ENCODE results near the gene SH2D3A. TPM values are rescaled to one million over a fixed set of nuclear protein-coding genes. Genes with fewer than 3 reads are reported as not detected.
A peak's percentile ranks its signal among the peaks of the same experiment; 100 is the strongest.
"Not testable (repeated sequence)": the region's sequence is repeated elsewhere in the genome, so short reads cannot be mapped to it uniquely, and the experiment has no call there.

Gene SH2D3A
- total RNA-seq, 1 experiment from 2014 or later = 0.95 TPM

DNA sequence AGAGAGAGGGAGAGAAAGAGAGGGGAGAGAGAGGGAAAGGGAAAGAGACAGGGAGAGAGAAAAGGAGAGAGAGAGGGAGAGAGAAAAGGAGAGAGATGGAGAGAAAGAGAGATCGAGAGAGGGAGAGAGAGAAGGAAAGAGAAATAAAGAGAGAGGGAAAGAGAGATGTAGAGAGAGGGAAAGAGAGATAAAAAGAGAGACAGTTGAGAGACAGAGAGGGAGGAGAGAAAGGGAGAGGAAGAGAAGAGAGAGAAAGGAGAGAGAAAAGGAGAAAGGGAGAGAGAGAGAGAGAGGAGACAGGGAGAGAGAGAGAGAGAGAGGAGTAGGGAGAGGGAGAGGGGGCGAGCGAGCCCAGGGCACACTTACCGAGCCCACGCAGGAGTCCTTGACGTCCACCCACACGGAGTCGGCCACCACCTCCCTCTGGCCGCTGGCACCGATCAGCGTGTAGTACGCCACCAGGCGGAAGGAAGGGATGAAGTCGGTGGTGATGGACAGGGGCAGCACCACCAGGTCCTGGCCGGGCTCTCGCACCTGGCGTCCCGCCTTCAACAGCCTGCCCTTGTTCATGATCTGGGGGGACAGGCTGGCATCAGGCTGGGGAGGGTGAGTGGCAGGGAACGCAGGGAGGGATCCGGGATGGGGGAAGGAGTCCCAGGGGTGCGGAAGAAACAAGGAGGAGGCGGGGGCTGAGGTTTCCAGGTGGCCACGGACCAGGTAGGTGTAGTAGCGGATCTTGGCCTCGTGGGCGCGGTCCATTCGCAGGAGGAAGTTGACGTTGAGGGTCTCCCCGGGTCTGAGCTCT is 56.8 kb downstream of the SH2D3A start:
- POLR2A ChIA-PET (ENCODE audit: low non-redundant PET) = no interaction called here
- no peak for DNase-seq (ENCODE audit: low spot score)
- no peaks in the 10 kb centered on the region for H3K9me3 ChIP-seq (ENCODE audit: low read depth, low read length, poor library complexity, severe bottlenecking)
- H3K36me3 ChIP-seq (ENCODE audit: insufficient read depth, low read length, poor library complexity, severe bottlenecking) = no peaks in the 10 kb centered on the region
- CTCF ChIA-PET = no interaction called here
- no peak for TF ChIP-seq EZH2 (IDR thresholded peaks at IDR 0.05; ENCODE audit: borderline replicate concordance, low read depth, low read length, poor library complexity, severe bottlenecking)
- TF ChIP-seq, protein P1, sequence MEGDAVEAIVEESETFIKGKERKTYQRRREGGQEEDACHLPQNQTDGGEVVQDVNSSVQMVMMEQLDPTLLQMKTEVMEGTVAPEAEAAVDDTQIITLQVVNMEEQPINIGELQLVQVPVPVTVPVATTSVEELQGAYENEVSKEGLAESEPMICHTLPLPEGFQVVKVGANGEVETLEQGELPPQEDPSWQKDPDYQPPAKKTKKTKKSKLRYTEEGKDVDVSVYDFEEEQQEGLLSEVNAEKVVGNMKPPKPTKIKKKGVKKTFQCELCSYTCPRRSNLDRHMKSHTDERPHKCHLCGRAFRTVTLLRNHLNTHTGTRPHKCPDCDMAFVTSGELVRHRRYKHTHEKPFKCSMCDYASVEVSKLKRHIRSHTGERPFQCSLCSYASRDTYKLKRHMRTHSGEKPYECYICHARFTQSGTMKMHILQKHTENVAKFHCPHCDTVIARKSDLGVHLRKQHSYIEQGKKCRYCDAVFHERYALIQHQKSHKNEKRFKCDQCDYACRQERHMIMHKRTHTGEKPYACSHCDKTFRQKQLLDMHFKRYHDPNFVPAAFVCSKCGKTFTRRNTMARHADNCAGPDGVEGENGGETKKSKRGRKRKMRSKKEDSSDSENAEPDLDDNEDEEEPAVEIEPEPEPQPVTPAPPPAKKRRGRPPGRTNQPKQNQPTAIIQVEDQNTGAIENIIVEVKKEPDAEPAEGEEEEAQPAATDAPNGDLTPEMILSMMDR (conservative IDR thresholded peaks at IDR 0.05; ENCODE audit: low read depth, low read length) = peak; percentile 43; the same call in 1 of the 2 replicates
- peaks cover 4% of the 10 kb centered on the region for H3K27me3 ChIP-seq (replicated peaks; ENCODE audit: insufficient read depth, low read depth, low read length, poor library complexity)
- H3K4me1 ChIP-seq (ENCODE audit: insufficient read depth, low read length, poor library complexity, severe bottlenecking) = no peaks in the 10 kb centered on the region
- BruUV-seq (replicated peaks) = no TSS peak
- H3K4me3 ChIP-seq (ENCODE audit: low read depth, low read length, poor library complexity, severe bottlenecking) = no peak overlapping the region
- intact Hi-C loops (cut with micrococcal nuclease; ENCODE audit: unreplicated experiment) = no loop called here
- no peak overlapping the region for H3K27ac ChIP-seq (ENCODE audit: low read depth, low read length, poor library complexity, severe bottlenecking)

DNA sequence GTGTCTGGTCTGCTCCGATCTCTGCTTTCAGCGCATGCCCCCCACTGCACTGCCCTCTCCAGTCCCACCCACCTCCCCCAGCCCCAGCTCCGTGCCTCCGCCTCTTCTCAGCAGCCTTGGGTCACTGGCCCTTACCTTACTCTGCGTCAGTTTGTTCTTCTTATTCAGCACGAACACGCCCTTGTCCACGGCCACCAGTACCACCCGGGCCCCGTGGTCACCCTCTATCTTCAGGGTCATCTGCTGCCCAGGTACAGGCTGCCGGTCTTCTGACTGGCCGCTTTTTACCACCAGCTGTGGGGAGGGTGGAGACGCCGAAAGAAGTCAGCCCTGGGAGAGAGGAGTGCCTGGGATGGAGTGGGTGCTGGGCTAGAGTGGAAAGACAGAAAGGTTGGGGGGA is 57.7 kb downstream of the SH2D3A start:
- intact Hi-C loops (cut with micrococcal nuclease; ENCODE audit: unreplicated experiment) = no loop called here
- ChIA-PET POLR2A (ENCODE audit: low non-redundant PET) (no interaction called here), CTCF (no interaction called here)
- Histone ChIP-seq H3K4me3 (ENCODE audit: low read depth, low read length, poor library complexity, severe bottlenecking) (no peak overlapping the region), H3K27me3 (replicated peaks; ENCODE audit: insufficient read depth, low read depth, low read length, poor library complexity) (peaks cover 4% of the 10 kb centered on the region), H3K27ac (ENCODE audit: low read depth, low read length, poor library complexity, severe bottlenecking) (no peak overlapping the region), H3K4me1 (ENCODE audit: insufficient read depth, low read length, poor library complexity, severe bottlenecking) (no peaks in the 10 kb centered on the region), H3K36me3 (ENCODE audit: insufficient read depth, low read length, poor library complexity, severe bottlenecking) (no peaks in the 10 kb centered on the region), H3K9me3 (ENCODE audit: low read depth, low read length, poor library complexity, severe bottlenecking) (no peaks in the 10 kb centered on the region)
- DNase-seq (ENCODE audit: low spot score) = no peak
- no TSS peak for BruUV-seq (replicated peaks)
- TF ChIP-seq, protein P1 (conservative IDR thresholded peaks at IDR 0.05; ENCODE audit: low read depth, low read length) = no peak
- no peak for TF ChIP-seq EZH2 (IDR thresholded peaks at IDR 0.05; ENCODE audit: borderline replicate concordance, low read depth, low read length, poor library complexity, severe bottlenecking)

DNA sequence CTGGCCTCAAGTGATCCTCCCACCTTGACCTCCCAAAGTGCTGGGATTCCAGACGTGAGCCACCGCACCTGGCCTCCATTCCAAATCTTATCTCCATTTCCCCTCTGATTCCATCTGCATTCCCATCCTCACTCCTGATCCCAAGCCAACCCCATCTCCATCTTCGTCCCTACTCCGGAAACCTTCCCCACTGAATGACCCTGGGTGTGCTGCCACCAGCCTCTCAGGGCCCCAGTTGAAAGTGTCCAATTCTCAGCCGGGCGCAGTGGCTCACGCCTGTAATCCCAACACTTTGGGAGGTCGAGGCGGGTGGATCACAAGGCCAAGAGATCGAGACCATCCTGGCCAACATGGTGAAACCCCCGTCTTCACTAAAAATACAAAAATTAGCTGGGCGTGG is 58.3 kb downstream of the SH2D3A start:
- intact Hi-C loops (cut with micrococcal nuclease; ENCODE audit: unreplicated experiment); BruUV-seq (replicated peaks); H3K4me1 ChIP-seq (ENCODE audit: insufficient read depth, low read length, poor library complexity, severe bottlenecking); H3K4me3 ChIP-seq (ENCODE audit: low read depth, low read length, poor library complexity, severe bottlenecking); H3K27ac ChIP-seq (ENCODE audit: low read depth, low read length, poor library complexity, severe bottlenecking); H3K36me3 ChIP-seq (ENCODE audit: insufficient read depth, low read length, poor library complexity, severe bottlenecking); CTCF ChIA-PET; POLR2A ChIA-PET (ENCODE audit: low non-redundant PET); H3K9me3 ChIP-seq (ENCODE audit: low read depth, low read length, poor library complexity, severe bottlenecking); H3K27me3 ChIP-seq (replicated peaks; ENCODE audit: insufficient read depth, low read depth, low read length, poor library complexity); DNase-seq (ENCODE audit: low spot score): not testable (repeated sequence)

DNA sequence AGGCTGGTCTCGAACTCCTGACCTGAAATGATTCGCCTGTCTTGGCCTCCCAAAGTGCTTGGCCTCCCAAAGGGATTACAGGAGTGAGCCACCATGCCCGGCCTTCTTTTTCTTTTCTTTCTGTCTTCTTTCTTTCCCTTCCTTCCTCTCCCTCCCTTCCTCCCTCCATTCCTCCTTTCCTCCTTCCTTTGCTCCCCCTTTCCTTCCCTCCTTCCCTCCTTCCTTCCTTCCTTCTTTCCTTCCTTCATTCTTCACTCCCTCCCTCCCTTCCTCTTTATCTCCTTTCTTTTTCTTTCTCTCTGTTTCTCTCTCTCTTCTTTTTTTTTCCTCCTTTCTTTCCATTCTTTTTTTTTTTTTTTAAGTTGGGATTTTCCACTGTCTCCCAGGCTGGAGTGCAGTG is 58.9 kb downstream of the SH2D3A start:
- CTCF ChIA-PET = no interaction called here
- H3K4me3 ChIP-seq (ENCODE audit: low read depth, low read length, poor library complexity, severe bottlenecking) = no peak overlapping the region
- no peaks in the 10 kb centered on the region for H3K4me1 ChIP-seq (ENCODE audit: insufficient read depth, low read length, poor library complexity, severe bottlenecking)
- H3K27me3 ChIP-seq (replicated peaks; ENCODE audit: insufficient read depth, low read depth, low read length, poor library complexity) = peaks cover 4% of the 10 kb centered on the region
- POLR2A ChIA-PET (ENCODE audit: low non-redundant PET) = no interaction called here
- intact Hi-C loops (cut with micrococcal nuclease; ENCODE audit: unreplicated experiment) = no loop called here
- no peaks in the 10 kb centered on the region for H3K9me3 ChIP-seq (ENCODE audit: low read depth, low read length, poor library complexity, severe bottlenecking)
- TF ChIP-seq, protein P1 (conservative IDR thresholded peaks at IDR 0.05; ENCODE audit: low read depth, low read length) = no peak
- no peak for TF ChIP-seq EZH2 (IDR thresholded peaks at IDR 0.05; ENCODE audit: borderline replicate concordance, low read depth, low read length, poor library complexity, severe bottlenecking)
- BruUV-seq (replicated peaks) = no TSS peak
- no peak for DNase-seq (ENCODE audit: low spot score)
- no peaks in the 10 kb centered on the region for H3K36me3 ChIP-seq (ENCODE audit: insufficient read depth, low read length, poor library complexity, severe bottlenecking)
- H3K27ac ChIP-seq (ENCODE audit: low read depth, low read length, poor library complexity, severe bottlenecking) = no peak overlapping the region

Data from A673 (cell line).